ENCODE measurements around the gene CCDC3. TPM values are rescaled to one million over a fixed set of nuclear protein-coding genes. Genes with fewer than 3 reads are reported as not detected.

CCDC3 gene
- total and polyA plus RNA-seq, 4 donors = 2.2 to 12.3 (median 6.6) TPM

- WGBS = 84% methylated on average over 14 of the region's 14 CpGs
- TF ChIP-seq FOXA2 (IDR thresholded peaks at IDR 0.05) (no peak), ATF3 (IDR thresholded peaks at IDR 0.05) (no peak)
- no peaks in the 10 kb centered on the region for H3K36me3 ChIP-seq (ENCODE audit: control insufficient read depth in 4 of 4, insufficient read depth in 3 of 4, low read depth in 1 of 4, low read length in 3 of 4)
- H3K27ac ChIP-seq (ENCODE audit: low read depth in 1 of 2, low read length in 2 of 2) = no peak overlapping the region
- no peak overlapping the region for H3K9ac ChIP-seq (ENCODE audit: low read depth in 1 of 2, low read length in 2 of 2)
- no peaks in the 10 kb centered on the region for H3K9me3 ChIP-seq (ENCODE audit: control insufficient read depth in 4 of 4, low read length in 3 of 4)
- H3K4me3 ChIP-seq (ENCODE audit: low read depth in 1 of 3, low read length in 3 of 3) = no peak overlapping the region
- H3K4me1 ChIP-seq (ENCODE audit: control insufficient read depth in 4 of 4, insufficient read depth in 4 of 4, low read length in 3 of 4) = no peaks in the 10 kb centered on the region
- no peak for DNase-seq (ENCODE audit: low spot score)
- H3K27me3 ChIP-seq (ENCODE audit: control insufficient read depth in 4 of 4, insufficient read depth in 4 of 4, low read length in 3 of 4) = no peaks in the 10 kb centered on the region
These were observed 30.3 kb downstream of the CCDC3 start for GRCh38 chr10:12971001-12971788.

- Histone ChIP-seq H3K4me1 (ENCODE audit: control insufficient read depth in 4 of 4, insufficient read depth in 4 of 4, low read length in 3 of 4) (no peaks in the 10 kb centered on the region), H3K27me3 (ENCODE audit: control insufficient read depth in 4 of 4, insufficient read depth in 4 of 4, low read length in 3 of 4) (no peaks in the 10 kb centered on the region), H3K9me3 (ENCODE audit: control insufficient read depth in 4 of 4, low read length in 3 of 4) (no peaks in the 10 kb centered on the region), H3K36me3 (ENCODE audit: control insufficient read depth in 4 of 4, insufficient read depth in 3 of 4, low read depth in 1 of 4, low read length in 3 of 4) (no peaks in the 10 kb centered on the region), H3K27ac (ENCODE audit: low read depth in 1 of 2, low read length in 2 of 2) (no peak overlapping the region), H3K4me3 (ENCODE audit: low read depth in 1 of 3, low read length in 3 of 3) (no peak overlapping the region), H3K9ac (ENCODE audit: low read depth in 1 of 2, low read length in 2 of 2) (no peak overlapping the region)
- no peak for TF ChIP-seq RAD21 (IDR thresholded peaks at IDR 0.05)
- no peak for TF ChIP-seq REST (IDR thresholded peaks at IDR 0.05)
- TF ChIP-seq JUND (IDR thresholded peaks at IDR 0.05) = no peak
- TF ChIP-seq ATF3 (IDR thresholded peaks at IDR 0.05) = no peak
- TF ChIP-seq TAF1 (conservative IDR thresholded peaks at IDR 0.05) = no peak
- TF ChIP-seq NR2F2 (IDR thresholded peaks at IDR 0.05) = no peak
- TF ChIP-seq HNF4A (conservative IDR thresholded peaks at IDR 0.05) = no peak
- TF ChIP-seq CTCF (IDR thresholded peaks at IDR 0.05; ENCODE audit: low read depth, low read length, missing input control) = no peak
- TF ChIP-seq GABPA (IDR thresholded peaks at IDR 0.05 in 1 of 2, conservative IDR thresholded peaks at IDR 0.05 in 1 of 2) = no peak
- TF ChIP-seq FOXA2 (IDR thresholded peaks at IDR 0.05) = no peak
- TF ChIP-seq FOXA1 (IDR thresholded peaks at IDR 0.05) = no peak
- WGBS = 78% methylated on average over 5 of the region's 5 CpGs
- DNase-seq (ENCODE audit: low spot score) = no peak
These were observed 31.6 kb downstream of the CCDC3 start for GRCh38 chr10:12969951-12970350.

Measured in liver (tissue), 9 donors.